HG03103 (cell line): Measurements from ENCODE around the gene AOPEP.

Source experiments
- ATAC-seq: cut with Tn5 transposase; IDR thresholded peaks from one replicate; pipeline ENCODE4 v1.9.1; 2021; ENCODE audit warnings: low read depth; ENCODE audit not compliant: unreplicated experiment

AOPEP gene

DNA sequence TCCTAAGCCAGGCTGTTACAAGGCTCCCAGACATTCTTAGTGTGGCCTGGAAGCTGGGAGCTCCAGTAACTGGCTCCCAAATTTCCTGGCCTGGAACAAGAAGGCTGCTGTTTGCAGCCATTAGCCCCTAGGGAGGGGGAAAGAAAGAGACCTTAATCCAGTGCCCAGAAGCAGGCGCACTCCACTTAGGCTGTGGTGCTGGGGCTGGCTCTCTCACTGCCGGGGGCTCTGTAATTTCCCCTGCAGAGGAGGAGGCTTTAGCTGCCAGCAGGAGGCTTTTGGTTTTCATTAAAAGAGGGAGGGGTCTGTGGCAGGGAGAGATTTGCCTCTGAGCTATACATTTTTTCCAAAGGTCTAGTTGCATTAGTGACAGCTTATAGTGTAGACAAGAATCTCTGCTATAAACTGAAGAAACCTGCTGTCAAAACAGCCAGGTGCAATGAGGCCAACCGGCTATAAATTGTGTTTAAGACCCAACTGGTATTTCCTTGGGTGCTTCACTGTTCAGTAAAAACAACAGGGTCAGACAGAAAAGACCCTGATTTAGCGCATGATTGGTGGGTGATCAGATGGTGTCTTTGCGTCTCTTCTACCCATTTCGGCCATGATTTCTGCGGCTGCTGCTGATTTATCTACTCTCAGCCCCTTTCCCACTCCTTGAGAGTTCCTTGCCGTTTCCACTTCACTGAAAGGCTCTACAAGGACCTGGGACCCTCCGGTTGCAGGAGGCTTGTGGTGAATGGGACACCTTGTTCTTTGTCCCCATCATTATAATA is 254.6 kb downstream of the AOPEP start:
- ATAC-seq = no peak

DNA sequence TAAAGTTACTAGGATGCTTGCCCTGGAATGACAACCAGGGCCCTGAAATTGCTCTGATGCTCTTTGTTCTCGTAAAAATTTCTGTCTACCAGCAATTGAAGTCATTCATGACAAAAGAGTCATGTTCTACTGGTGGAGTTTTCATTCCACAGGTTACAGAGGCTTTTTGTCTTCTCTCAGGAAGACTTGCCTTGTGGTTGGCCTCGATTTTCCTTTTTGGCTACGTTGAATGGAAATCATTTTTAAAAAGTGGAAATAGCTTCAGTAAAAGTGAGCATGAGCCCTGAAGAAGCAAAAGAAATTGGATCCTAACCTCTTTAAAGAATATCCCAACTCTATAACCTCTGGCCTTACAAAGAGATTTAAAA is 255.2 kb downstream of the AOPEP start:
- no peak for ATAC-seq

DNA sequence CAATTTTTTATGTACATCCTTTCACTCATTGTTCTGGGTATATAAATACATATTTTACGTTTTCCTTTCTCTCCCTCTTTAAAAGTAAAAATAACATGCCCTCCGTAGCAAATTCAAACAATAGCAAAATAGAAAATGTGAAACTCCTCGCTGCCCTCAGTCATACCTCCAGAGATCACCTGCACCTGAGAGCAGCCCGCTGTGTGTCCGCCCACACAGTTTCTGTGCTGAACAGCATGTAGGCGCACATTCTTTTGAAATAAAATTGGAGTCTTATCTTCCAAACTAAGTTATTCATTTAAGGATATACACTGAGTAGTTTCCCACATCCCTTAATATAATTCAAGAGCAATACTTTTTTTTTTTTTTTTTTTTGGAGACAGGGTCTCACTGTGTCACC is 255.7 kb downstream of the AOPEP start:
- ATAC-seq = no peak

DNA sequence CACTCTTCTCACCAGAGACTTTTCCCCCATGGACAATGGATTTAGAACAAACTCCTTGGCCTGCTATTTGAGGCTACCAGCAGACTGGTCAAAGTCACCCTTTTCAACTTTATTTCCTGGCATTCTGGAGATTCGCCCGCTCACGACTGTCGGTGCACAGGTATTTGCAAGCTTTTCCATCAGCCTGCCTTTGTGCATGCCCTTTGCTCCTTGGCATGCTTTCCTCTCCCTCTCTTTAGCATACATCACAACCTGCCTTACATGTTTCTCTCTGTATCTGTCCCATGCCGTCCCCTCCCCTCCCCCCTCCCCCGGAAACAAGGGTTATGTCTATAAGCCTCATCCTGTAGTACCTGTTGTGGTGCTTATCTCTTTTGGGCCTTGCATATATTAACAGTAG is 257.1 kb downstream of the AOPEP start:
- no peak for ATAC-seq

DNA sequence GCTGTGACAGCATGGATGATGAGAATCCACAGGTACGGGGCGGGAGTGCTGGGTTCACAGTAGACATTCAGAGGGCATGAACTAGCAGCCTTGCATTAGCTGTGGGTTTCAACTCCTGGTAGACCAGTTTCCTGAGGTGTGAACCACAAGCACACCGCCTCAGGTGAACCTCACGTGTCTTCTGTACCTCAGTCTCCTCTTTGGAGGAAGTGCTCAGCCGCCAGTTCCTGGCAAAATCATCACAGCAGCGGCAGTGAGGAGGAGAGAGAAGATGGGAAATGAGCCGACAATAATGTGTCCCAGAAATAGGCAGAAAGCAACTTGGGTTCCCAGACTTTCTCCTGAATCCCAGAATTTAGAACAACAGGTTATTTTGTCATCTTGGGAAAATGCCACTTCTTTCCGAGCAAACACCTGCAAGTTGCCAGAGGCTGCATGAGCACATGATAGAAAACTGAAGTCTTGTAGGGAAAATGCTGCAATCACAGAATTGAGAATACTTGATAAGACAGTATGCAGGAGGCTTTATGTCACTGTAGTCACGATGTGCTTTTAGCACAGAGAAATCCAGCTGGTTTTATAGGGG is 258.5 kb downstream of the AOPEP start:
- no peak for ATAC-seq

DNA sequence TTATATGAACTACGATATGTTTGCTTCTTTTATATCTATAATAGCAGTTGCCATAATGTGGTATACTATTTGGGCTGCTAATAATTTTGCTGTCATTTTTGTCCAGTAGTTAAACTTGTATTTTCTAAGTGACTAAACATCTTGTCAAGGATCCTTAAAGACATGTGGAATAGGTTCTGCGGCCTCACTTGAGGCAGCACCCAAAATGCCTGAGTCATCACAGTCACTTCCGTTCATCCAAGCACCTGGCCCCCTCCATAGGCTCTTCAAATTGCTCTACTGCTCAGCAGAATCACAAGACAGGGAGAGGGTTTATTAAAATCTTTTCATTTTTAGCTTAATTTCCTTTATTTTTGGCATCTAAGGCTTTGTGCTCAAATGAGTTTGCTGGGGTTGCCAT is 259.1 kb downstream of the AOPEP start:
- ATAC-seq = no peak

DNA sequence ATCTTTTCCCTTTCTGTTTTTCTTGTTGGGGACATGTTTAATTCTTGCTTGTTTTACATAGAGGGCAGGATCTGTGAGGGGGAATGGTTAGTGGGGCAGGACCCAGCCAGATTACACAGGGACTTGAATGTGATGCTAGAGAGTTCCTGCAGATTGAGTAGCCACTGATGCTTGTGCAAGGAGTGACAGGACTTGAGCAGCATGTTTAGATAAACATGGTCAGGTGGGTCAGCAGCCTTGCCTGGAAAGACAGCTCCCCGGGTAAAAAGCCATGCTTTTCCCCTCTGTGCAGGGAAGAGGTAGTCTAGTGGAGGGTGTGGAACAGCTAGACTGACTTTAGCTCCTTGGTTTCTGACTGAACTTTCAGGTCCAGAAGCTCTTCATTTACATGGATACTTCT is 261.2 kb downstream of the AOPEP start:
- ATAC-seq = no peak

DNA sequence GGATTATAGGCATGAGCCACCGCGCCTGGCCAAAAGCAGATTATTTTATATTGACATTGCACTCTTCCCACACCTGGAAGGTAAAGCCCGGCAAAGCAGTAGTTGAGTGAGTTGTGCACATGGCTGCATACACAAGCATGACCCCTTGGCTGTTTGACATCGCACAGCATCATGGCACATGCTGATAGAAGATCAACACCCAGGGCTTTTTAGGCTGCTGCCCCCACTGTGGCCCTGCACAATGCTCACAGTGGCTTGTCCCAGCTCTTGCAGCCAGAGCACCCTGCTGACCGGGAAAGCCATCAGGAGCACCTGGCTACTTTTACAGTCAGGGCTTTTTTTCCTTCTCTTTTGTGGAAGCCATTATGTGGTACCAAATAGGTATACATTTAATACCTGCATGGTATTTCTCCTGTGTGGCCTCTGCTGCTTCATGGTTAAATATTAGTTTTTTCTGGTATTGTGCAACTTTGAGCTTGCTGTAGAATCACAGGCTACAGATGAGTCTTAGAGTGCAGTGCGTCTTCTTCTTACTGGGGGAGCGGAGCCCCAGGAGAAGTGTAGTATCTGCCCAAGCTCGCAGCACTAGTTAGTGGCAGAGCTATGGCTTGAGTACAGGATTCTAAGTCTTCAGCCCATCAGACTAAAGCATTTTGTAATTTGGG is 264.5 kb downstream of the AOPEP start:
- ATAC-seq = no peak

DNA sequence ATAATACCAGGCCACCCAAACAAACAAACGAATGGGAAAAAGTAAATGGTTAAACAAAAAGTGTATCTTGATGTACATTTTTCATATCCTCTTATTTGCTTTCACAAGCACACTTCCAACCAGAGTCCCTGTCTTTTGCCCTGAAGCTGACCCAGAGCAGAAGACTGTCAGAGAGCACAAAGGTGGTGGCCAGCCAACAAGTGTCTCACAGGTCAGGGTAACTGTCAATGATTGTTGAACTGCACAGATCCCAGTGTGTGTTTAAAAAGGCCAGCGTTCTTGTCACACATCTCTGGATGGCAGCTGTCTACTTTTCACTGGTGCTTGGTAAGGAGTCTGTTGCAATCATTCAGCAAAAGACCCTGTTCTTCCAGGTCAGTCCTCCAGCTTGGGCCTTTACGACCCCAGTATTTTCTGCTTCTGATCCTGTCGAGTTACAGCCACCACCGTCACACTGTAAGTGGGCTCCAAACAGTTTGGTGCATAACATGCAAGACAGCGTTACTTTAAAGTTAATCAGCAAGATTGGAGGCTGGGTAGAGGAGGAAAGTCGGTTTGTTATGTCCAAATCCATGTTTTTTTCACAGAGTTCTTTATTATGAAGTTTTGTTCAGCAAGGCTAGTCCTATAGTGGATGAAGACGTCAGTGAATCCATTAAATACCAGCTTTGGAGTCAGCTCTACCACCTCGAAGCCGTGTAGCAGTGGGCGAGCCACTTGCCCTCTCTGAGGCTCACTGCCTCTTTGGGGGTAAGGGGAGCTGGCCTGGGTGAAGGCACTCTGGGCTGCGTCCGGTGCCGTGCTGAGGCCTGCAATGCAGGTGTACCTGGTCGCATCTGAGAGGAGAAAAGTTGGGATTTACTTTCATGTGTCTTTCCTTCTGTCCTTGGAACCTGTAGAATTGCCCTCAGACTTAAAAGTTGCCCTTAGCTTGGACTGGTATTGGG is 265.7 kb downstream of the AOPEP start:
- no peak for ATAC-seq

DNA sequence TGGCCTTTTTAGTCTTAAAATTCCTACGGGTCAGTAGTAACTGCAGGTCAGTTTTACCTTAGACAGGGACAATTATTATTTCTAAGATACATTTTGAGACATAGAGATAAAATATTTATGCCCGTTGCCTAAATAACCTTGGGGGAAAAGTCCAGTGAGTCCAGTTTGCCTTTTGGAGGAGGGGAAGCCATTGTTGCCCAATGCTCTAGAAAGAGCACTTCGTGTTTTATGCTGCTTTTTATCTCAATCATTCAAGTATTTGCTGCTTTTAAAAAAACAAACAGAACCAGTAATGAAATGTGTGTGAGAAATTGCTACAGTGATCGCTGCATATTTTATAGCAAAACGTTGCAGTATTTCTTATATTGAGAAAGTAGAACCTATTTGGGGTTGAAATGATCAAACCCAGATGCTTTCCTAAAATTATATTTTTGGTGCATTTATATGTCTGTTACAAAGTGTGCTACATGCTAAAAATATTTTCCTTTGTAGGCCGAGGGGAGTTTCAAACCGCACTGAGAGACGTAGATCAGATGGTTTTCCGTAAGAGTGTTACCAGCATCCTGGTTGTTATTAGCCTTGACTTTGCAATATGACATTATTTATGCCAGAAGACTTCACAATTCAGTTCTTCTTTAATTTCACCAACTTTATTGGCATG is 266.8 kb downstream of the AOPEP start:
- ATAC-seq = no peak

DNA sequence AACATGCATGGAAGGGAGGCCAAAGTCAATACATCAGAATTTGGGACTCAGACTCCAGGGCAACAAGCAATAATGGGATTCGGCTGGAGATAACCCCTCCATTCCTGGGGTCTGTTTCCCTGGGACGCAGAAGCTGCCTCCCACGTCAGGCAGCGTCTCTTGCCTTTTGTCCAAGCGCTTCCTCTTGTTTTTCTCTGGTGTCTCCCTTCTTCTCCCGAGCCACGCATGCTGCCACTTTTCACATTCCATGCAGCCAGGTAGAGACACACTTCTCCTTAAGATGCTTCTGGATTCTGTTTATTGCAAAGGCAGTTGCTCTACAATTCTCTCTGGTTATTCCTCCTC is 267.3 kb downstream of the AOPEP start:
- ATAC-seq = no peak

DNA sequence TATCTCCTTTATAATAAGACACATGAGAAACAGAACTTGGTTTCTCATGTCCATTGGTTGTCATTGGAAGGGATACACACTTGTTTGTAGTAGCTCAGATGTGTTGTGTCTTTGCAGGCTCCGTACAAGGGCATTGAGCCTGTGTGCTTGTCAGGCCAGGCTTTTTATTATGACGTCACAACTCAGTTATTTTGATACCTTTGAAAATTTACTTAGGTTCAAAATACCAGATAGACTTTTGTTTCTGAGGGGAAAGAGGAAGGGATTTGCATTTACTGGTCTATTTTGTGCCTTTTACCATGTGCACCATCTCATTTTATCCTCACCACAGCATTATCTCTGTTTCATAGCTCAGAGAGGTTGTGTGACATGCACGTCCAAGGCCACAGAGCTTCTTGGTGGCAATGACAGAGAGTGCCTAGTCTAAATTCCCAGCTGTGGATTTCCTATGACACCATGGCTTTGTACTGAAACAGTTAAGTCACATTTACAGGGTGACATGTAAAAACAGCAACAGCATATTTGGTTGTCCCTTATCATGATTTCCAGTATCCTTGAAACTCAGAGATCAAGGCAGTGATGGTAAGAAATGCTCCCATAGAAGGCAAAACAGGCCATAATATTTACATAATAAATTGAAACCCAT is 268.7 kb downstream of the AOPEP start:
- no peak for ATAC-seq

DNA sequence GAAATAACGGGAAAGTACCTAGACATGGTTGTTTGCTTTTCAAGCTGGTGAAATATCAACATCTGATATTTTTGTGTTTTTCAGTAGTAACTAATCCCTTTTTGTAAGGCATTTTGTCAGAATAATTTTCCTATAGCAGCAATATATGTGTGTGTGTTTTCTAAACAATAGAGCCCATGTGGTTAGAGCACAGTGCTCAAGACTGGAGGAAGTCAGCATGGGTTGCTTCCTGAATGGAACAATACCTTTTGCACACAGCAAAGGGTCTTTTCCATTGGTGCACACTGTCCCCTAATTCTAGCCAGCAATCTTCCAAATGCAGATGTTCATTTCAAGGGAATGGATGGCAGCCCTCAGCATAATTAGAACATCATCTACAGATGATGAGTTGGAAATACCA is 270.1 kb downstream of the AOPEP start:
- ATAC-seq = no peak

DNA sequence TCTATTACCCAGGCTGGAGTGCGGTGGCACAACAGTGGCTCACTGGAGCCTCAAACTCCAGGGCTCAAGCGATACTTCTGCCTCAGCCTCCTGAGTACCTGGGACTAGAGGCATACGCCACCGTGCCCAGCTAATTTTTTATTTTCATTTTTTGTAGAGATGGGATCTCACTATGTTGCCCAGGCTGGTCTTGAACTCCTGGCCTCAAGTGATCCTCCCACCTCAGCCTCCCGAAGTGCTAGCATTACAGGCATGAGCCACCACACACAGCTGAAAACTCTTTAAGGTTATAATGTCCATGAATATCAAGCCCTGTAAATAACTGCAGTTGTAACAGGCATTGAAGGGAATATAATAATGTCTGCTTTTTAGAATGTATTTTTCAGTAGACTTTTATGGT is 271.2 kb downstream of the AOPEP start:
- ATAC-seq = no peak

DNA sequence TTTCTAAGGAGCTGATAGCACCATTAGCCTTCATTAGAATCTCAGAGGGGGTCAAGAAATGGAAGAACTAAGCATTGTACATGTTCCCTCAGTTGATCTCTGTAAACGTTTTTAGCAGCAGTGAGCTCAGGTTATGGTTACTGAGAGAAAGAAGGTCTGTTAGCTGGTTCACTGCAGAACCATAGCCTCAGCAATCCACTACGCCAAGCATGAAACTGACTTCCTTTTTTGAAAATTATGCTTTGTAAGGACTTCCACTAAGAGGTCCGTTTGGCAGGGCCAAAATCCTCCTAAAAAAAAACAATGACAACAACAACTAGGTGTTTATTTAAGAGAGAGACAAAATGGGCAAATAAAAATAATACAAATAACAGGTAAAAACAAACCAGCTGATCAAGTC is 273.3 kb downstream of the AOPEP start:
- no peak for ATAC-seq

DNA sequence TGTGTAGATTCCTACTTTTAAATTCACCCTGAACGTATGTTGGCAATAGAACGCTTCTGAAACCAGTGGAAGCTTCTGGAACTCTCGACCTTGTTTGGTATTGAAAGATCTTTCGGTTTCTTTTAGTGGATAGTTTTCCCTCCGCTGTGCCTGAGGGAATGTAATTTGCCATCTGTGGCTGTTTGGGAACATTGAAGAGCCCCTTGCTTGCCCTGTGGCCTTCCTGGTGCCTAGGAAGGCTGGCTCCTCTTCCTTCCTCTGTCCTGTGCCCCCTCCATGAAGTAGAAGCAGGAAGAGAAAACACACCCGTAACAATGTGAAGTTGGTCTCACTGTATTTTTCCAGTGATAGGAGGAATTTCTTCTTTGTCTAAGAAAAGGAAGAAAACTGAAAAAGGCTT is 274.3 kb downstream of the AOPEP start:
- no peak for ATAC-seq

DNA sequence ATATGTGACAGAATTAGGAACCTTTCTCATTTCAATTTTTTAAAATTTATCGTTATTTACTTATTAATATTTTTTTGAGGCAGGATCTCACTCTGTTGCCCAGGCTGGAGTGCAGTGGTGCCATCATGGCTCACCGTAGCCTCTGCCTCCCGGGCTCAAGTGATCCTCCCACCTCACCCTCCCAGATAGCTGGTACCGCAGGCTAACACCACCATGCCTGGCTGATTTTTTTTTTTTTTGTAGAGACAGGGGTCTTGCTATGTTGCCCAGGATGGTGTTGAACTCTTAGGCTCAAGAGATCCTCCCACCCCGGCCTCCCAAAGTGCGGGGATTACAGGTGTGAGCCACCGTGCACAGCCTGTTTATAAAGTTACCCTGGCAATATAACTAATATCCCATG is 275.2 kb downstream of the AOPEP start:
- ATAC-seq = no peak

DNA sequence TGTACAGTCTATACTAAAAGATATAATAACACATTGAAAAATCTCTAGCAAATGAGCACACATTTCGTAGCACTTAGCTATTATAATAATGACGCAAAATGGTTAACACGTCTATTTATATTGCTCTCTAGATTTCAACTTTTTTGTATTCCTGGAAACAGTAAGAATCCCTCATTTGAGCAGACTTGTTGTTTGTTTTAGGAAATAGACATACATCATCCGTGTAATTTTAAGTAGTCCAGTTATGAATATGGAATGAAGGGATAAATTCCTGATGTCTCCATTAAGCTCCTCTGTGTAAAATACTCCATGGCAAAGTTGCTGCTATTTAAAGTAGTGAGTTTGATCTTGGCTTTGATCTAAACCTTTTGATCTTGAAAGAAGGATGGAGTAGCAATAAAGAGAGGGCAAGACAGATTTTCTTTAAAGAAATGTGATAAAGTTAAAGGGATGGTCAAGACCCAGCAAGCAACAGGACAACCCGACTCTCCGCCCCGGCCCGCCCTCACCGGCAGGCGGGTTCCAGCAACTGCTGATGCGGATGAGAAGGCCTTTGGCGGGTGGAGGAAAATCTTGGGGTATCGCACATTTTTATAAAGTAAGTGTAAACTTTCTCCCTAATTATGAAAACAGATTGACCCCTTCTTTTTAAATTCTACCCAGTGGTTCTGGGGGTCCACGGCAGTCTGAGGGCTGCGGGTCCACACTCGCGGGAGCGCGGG is 277.4 kb downstream of the AOPEP start:
- no peak for ATAC-seq
